ENCODE measurements around the gene FSIP1. TPM values are rescaled to one million over a fixed set of nuclear protein-coding genes. Genes with fewer than 3 reads are reported as not detected.

Gene FSIP1
- 1 to 10 TPM in 3 of 4 donors, under 1 TPM in 1; 0.94 to 3.2 (median 2.0) TPM for total RNA-seq

GRCh38 chr15:39782441-39783138 lies at the start of gene FSIP1:
Gene FSIP1 (minus strand): TSS chr15:39782841. CDS start chr15:39776524, 6,317 bp downstream.
- H3K27me3 ChIP-seq: no peaks in the 10 kb centered on the region
- H3K4me3 ChIP-seq: peak within 1 kb of the TSS; percentile 76 to 89
- 0% methylated on average over 2 to 9 of the region's 64 CpGs for WGBS, 2 donors (ENCODE audit: low coverage in 1 of 2)
- no peaks in the 10 kb centered on the region for H3K9me3 ChIP-seq
- TF ChIP-seq POLR2A (IDR thresholded peaks at IDR 0.05) (peak; percentile 33 to 53), CTCF (IDR thresholded peaks at IDR 0.05) (peak in 1 of 4 experiments; percentile 16), EP300 (IDR thresholded peaks at IDR 0.05) (no peak), POLR2AphosphoS5 (IDR thresholded peaks at IDR 0.05) (peak; percentile 73)
- ATAC-seq: peak; percentile 100
- H3K36me3 ChIP-seq: no peaks in the 10 kb centered on the region
- peaks cover 3 to 45% (median 5%) of the 10 kb centered on the region in 3 donors for H3K4me1 ChIP-seq
- peak within 1 kb of the TSS; percentile 57 to 90 (median 88) for H3K27ac ChIP-seq

- 18 to 53% methylated on average over 1 of the region's 1 CpG for WGBS, 2 donors (ENCODE audit: low coverage in 1 of 2)
- Histone ChIP-seq H3K4me3 (no peak overlapping the region), H3K36me3 (no peaks in the 10 kb centered on the region), H3K4me1 (peaks cover 0 to 8% (median 0%) of the 10 kb centered on the region in 3 donors), H3K9me3 (no peaks in the 10 kb centered on the region), H3K27me3 (no peaks in the 10 kb centered on the region), H3K27ac (no peak overlapping the region)
- no peak for ATAC-seq
- no peak for TF ChIP-seq POLR2AphosphoS5 (IDR thresholded peaks at IDR 0.05)
Observed at GRCh38 chr15:39830166-39830565, 47.5 kb upstream of the FSIP1 start.

- WGBS, 2 donors (ENCODE audit: low coverage in 1 of 2): 58 to 61% methylated on average over 4 of the region's 6 CpGs
- peak; percentile 92 for ATAC-seq
- H3K4me1 ChIP-seq: peaks cover 0 to 8% (median 0%) of the 10 kb centered on the region in 3 donors
- H3K4me3 ChIP-seq: no peak overlapping the region
- H3K27me3 ChIP-seq: no peaks in the 10 kb centered on the region
- H3K27ac ChIP-seq: peak overlapping the region in 3 of 4 donors; percentile 66 to 76 (median 66)
- no peaks in the 10 kb centered on the region for H3K9me3 ChIP-seq
- TF ChIP-seq POLR2AphosphoS5 (IDR thresholded peaks at IDR 0.05) (peak; percentile 98), EP300 (IDR thresholded peaks at IDR 0.05) (no peak)
- H3K36me3 ChIP-seq: no peaks in the 10 kb centered on the region
Observed at GRCh38 chr15:39828374-39828931, 45.8 kb upstream of the FSIP1 start.

- Histone ChIP-seq H3K4me3 (no peak overlapping the region), H3K27me3 (no peaks in the 10 kb centered on the region), H3K9me3 (no peaks in the 10 kb centered on the region), H3K36me3 (no peaks in the 10 kb centered on the region), H3K4me1 (peaks cover 0 to 8% (median 0%) of the 10 kb centered on the region in 3 donors), H3K27ac (no peak overlapping the region)
- 88 to 100% methylated on average over 1 to 2 of the region's 2 CpGs for WGBS, 2 donors (ENCODE audit: low coverage in 1 of 2)
- TF ChIP-seq CTCF (IDR thresholded peaks at IDR 0.05): no peak
- no peak for ATAC-seq
Observed at GRCh38 chr15:39826975-39827374, 44.3 kb upstream of the FSIP1 start.

GRCh38 chr15:39823634-39824033 lies 41.0 kb upstream of the FSIP1 start:
- TF ChIP-seq CTCF (IDR thresholded peaks at IDR 0.05) (no peak), POLR2A (IDR thresholded peaks at IDR 0.05) (no peak), EP300 (IDR thresholded peaks at IDR 0.05) (no peak)
- 100% methylated on average over 1 of the region's 2 CpGs; no CpG with 5 or more reads in 1 of the 2 donors for WGBS, 2 donors (ENCODE audit: low coverage in 1 of 2)
- peaks cover 0 to 8% (median 0%) of the 10 kb centered on the region in 3 donors for H3K4me1 ChIP-seq
- no peak overlapping the region for H3K4me3 ChIP-seq
- no peak overlapping the region for H3K27ac ChIP-seq
- no peaks in the 10 kb centered on the region for H3K36me3 ChIP-seq
- no peak for ATAC-seq
- H3K9me3 ChIP-seq: no peaks in the 10 kb centered on the region
- no peaks in the 10 kb centered on the region for H3K27me3 ChIP-seq

Data from gastroesophageal sphincter (tissue), 4 donors.